GM19463 (cell line): ENCODE measurements around the gene ERC1.
"Not testable (repeated sequence)": the region's sequence is repeated elsewhere in the genome, so short reads cannot be mapped to it uniquely, and the experiment has no call there.

Experiments
- ATAC-seq: cut with Tn5 transposase; IDR thresholded peaks from one replicate; pipeline ENCODE4 v1.9.1; 2021; ENCODE audit warnings: mild to moderate bottlenecking, moderate library complexity; ENCODE audit not compliant: unreplicated experiment

Gene ERC1

GRCh38 chr12:1311145-1311544, 320.1 kb downstream of the ERC1 start:
- no peak for ATAC-seq

- ATAC-seq = no peak
Measured at GRCh38 chr12:1313906-1314305, 322.9 kb downstream of the ERC1 start.

GRCh38 chr12:1314523-1314922, 323.5 kb downstream of the ERC1 start:
- ATAC-seq = no peak

- ATAC-seq = not testable (repeated sequence)
Measured at GRCh38 chr12:1316991-1317390, 326.0 kb downstream of the ERC1 start.

GRCh38 chr12:1318327-1319031, 327.5 kb downstream of the ERC1 start:
- ATAC-seq = no peak

- ATAC-seq = no peak
Measured at GRCh38 chr12:1319212-1319611, 328.2 kb downstream of the ERC1 start.

GRCh38 chr12:1320021-1320420, 329.0 kb downstream of the ERC1 start:
- no peak for ATAC-seq

- no peak for ATAC-seq
Measured at GRCh38 chr12:1322821-1323220, 331.8 kb downstream of the ERC1 start.

- ATAC-seq = no peak
Measured at GRCh38 chr12:1324099-1324498, 333.1 kb downstream of the ERC1 start.

- no peak for ATAC-seq
Measured at GRCh38 chr12:1324910-1325309, 333.9 kb downstream of the ERC1 start.

GRCh38 chr12:1325666-1326065, 334.6 kb downstream of the ERC1 start:
- ATAC-seq = no peak

- ATAC-seq = no peak
Measured at GRCh38 chr12:1326258-1326657, 335.2 kb downstream of the ERC1 start.

- ATAC-seq = no peak
Measured at GRCh38 chr12:1328391-1328790, 337.4 kb downstream of the ERC1 start.

GRCh38 chr12:1329784-1330476, 338.9 kb downstream of the ERC1 start:
- no peak for ATAC-seq

GRCh38 chr12:1330477-1330827, 339.4 kb downstream of the ERC1 start:
- ATAC-seq = no peak

GRCh38 chr12:1332327-1332726, 341.3 kb downstream of the ERC1 start:
- no peak for ATAC-seq

- no peak for ATAC-seq
Measured at GRCh38 chr12:1338483-1339177, 347.6 kb downstream of the ERC1 start.

- ATAC-seq = not testable (repeated sequence)
Measured at GRCh38 chr12:1339178-1339541, 348.1 kb downstream of the ERC1 start.

GRCh38 chr12:1339618-1340319, 348.7 kb downstream of the ERC1 start:
- ATAC-seq = no peak

- not testable (repeated sequence) for ATAC-seq
Measured at GRCh38 chr12:1341270-1341669, 350.2 kb downstream of the ERC1 start.

- no peak for ATAC-seq
Measured at GRCh38 chr12:1343422-1343821, 352.4 kb downstream of the ERC1 start.
